GM18519 (cell line): ENCODE data around the gene AFG3L2.
"Not testable (repeated sequence)": the region's sequence is repeated elsewhere in the genome, so short reads cannot be mapped to it uniquely, and the experiment has no call there.

Experiments used
- ATAC-seq: cut with Tn5 transposase; IDR thresholded peaks from one replicate; pipeline ENCODE4 v1.9.1; 2021; ENCODE audit warnings: mild to moderate bottlenecking, moderate library complexity; ENCODE audit not compliant: unreplicated experiment, low FRiP score

Gene AFG3L2

GRCh38 chr18:12397793-12398192 lies 20.8 kb upstream of the AFG3L2 start:
- no peak for ATAC-seq

GRCh38 chr18:12397254-12397653 lies 20.2 kb upstream of the AFG3L2 start:
- ATAC-seq, result no peak

DNA sequence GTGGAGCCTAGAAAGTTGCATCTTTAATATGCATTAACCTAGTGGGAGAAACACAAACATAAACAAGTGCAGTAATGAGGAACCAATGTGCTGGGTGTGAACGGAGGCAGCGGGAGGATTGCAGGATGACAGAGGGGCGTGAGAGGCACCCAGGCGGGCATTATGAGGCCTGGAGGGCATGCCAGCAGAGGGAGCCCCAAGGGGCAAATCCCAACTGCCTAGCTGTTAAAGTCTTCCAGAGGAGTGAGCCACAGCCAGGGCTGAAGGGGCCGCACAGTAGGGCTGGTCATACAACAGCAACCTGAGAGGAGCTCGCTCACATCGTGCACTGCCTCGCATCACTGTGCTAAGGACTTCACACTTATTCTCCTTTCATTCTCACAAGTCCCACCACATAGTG lies 17.4 kb upstream of the AFG3L2 start:
- no peak for ATAC-seq

- no peak for ATAC-seq
These were observed 17.0 kb upstream of the AFG3L2 start for GRCh38 chr18:12393998-12394397.

- ATAC-seq, result no peak
These were observed 16.5 kb upstream of the AFG3L2 start for GRCh38 chr18:12393510-12393909.

DNA sequence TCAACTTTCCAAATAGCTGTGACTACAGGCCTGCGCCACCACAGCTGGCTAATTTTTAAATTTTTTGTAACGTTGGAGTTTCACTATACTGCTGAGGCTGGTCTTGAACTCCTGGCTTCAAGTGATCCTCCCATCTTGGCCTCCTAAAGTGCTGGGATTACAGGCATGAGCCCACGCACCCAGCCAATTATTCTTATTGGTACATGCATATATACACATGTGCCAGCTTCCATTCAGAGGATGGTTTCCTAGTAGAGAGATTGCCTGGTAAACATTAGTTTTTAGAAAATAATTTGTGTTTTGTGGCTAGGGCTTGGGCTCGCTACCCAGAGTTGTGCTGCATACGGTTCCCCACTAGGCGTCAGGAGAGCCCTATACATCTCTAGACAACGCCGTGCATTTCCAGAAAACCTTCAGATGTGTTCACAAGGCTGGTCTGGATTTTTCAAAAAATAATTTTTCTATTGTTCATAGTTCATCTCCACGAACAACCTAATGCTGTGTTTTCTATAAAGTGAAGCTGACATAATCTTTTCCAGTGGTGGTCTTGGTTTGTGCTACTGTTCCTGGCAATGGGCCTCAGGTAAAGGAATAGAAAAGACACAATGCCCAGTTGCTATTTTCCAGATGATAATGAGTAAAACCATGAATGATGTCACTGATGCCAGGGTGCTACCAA lies 14.6 kb upstream of the AFG3L2 start:
- ATAC-seq, result no peak

GRCh38 chr18:12388442-12388841 lies 11.4 kb upstream of the AFG3L2 start:
- ATAC-seq, result no peak

DNA sequence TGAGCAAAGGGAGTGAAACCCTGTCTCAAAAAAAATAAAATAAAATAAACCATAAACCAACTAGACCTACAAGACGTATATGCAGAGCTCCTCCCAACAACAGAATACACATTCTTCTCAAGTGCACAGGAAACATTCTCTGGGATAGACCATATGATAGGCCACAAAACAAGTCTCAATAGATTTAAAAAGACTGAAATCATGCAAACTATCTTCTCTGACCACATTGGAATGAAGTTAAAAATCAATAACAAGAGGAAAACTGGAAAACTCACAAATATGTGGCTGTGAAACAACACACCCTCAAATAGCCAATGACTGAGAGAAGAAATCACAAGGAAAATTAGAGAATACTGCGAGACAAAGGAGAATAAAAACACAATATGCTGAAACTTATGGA lies 7.2 kb upstream of the AFG3L2 start:
- no peak for ATAC-seq

- ATAC-seq, result not testable (repeated sequence)
These were observed 6.7 kb upstream of the AFG3L2 start for GRCh38 chr18:12383759-12384158.

DNA sequence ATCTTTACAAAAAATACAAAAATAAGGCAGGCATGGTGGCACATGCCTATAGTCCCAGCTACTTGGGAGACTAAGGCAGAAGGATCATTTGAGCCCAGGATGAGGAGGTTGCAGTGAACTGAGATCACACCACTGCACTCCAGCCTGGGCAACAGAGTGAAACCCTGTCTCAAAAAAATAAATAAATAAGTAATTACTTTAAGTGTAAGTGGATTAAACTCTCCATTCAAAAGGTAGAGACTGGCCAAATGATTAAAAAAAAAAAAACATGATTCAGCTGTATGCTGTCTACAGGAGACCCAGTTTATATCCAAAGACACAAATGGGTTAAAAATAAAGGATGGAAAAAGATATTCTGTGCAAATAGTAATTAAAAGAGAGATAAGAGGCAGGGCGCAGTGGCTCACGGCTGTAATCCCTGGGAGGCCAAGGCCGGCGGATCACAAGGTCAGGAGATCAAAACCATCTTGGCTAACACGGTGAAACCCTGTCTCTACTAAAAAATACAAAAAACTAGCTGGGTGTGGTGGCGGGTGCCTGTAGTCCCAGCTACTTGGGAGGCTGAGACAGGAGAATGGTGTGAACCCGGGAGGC lies 5.3 kb upstream of the AFG3L2 start:
- ATAC-seq, result not testable (repeated sequence)

GRCh38 chr18:12378198-12378558 lies 1.2 kb upstream of the AFG3L2 start:
- ATAC-seq, result not testable (repeated sequence)

GRCh38 chr18:12377556-12378197 lies 650 bp upstream of the AFG3L2 start:
- peak; percentile 24 for ATAC-seq

GRCh38 chr18:12376034-12376753 lies 833 bp downstream of the AFG3L2 start:
- no peak for ATAC-seq

- ATAC-seq, result no peak
These were observed 2.6 kb downstream of the AFG3L2 start for GRCh38 chr18:12374401-12374800.

DNA sequence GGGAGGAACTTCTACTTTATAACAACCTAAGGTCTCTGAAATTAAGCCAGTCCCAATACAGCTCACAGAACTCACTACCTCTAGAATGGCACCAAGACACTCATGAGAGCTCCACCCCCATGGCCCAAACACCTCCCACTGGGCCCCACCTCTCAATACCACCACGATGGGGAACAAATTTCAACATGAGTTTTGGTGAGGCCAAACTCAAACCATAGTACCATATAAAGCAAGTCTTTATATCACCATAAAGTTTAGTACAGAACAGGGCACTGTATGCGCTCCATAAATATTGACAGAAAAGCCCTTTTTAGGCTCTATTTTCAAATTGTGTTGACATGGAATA lies 3.3 kb downstream of the AFG3L2 start:
- ATAC-seq, result no peak

DNA sequence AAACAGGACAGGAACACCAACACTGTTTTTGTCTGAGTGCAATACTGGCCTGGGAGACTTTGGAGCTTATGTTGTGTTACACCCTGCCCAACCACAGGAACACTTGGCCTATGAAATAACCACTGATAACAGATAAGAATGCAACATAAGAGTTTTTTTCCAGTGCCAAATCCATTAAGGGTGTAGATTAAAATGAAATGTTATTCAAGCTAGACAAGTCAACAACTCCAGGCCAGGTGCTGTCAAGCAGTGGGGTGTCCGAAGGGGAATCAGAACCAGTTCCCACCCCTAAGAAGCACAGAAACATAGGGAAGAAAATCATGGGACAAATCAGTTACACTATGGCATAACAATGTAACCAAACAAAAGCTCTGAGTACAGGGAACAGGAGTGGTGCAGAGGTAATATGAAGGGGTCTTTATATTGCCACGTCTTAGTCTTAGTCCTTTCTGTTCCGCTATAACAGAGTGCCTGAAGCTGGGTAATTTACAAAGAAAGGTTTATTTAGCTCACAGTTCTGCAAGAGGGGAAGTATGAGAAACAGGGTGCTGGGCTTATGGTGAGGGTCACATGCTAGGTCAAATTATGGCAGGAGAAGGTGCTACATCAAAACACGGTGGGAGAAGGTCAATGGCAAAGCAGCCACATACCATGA lies 3.8 kb downstream of the AFG3L2 start:
- ATAC-seq, result no peak

GRCh38 chr18:12372406-12372805 lies 4.6 kb downstream of the AFG3L2 start:
- ATAC-seq, result no peak

- no peak for ATAC-seq
These were observed 5.4 kb downstream of the AFG3L2 start for GRCh38 chr18:12371590-12371989.

DNA sequence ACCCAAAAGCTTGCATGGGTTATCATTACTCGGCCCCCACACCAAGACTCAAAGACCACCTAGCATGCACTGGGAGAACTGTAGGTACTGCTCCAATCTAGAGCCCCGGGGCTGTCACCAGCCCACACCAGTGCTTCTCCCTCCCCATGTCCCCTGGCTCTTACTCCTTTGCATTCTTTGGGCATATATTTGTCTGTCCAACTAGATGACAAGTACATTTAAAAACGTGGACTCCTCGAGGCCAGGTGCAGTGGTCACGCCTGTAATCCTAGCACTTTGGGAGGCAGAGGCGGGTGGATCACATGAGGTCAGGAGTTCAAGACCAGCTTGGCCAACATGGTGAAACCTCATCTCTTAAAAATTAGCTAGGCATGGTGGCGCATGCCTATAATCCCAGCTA lies 7.8 kb downstream of the AFG3L2 start:
- no peak for ATAC-seq

DNA sequence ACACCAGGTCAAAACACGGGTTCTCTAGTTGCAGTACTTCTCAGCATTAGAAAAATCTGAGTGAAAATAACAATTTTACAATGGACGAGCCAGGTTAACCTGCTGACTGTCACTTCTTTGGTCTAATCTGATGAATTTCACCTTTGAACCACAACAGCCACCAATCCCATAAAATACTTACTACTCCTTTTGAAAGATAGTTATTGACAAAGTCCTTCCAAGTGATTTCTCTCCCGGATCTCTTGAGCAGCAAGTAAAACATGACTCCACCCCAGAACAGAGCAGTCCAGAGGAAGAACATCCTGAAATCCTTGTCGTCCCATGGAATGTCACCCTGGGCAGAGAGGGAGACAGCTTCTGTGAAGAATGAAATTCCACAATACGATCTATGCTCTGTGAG lies 10.2 kb downstream of the AFG3L2 start:
- no peak for ATAC-seq

GRCh38 chr18:12366379-12366778 lies 10.6 kb downstream of the AFG3L2 start:
- ATAC-seq, result no peak
